Activated CD4-positive, alpha-beta memory T cell treated with anti-CD3 and anti-CD28 coated beads, Interleukin-2, amount 10 ng/mL, durations not matched to agents 7 days and 5 days (primary cell): ENCODE results near the gene RRAS2. TPM values are rescaled to one million over a fixed set of nuclear protein-coding genes. Genes with fewer than 3 reads are reported as not detected.

Experiments
- CTCF ChIA-PET: fragments of 350-600 bp; sonication (Branson Sonifier 250); formaldehyde crosslinking; loops from one replicate; lab custom pipeline; 2021; ENCODE audit warnings: antibody characterized with exemption, inconsistent platforms; lab: Charles Lee
- POLR2A ChIA-PET: fragments of 350-600 bp; sonication (Branson Sonifier 250); formaldehyde crosslinking; loops from one replicate; lab custom pipeline; 2021; ENCODE audit warnings: antibody characterized with exemption; lab: Charles Lee
- DNase-seq: peaks from one replicate; pipeline ENCODE4 v3.0.0-alpha.2; 2020
- H3K27ac Mint-ChIP-seq: one replicate; pipeline ENCODE4 v1.8.0; 2021; ENCODE audit warnings: mild to moderate bottlenecking, mixed read lengths
- H3K27me3 Mint-ChIP-seq: one replicate; pipeline ENCODE4 v1.8.0; 2021; ENCODE audit warnings: mixed read lengths
- H3K36me3 Mint-ChIP-seq: one replicate; pipeline ENCODE4 v1.8.0; 2021; ENCODE audit warnings: low read depth, mixed read lengths
- H3K4me1 Mint-ChIP-seq: one replicate; pipeline ENCODE4 v1.8.0; 2021; ENCODE audit warnings: mixed read lengths
- H3K4me3 Mint-ChIP-seq: one replicate; pipeline ENCODE4 v1.8.0; 2021; ENCODE audit warnings: mild to moderate bottlenecking, mixed read lengths
- H3K9me3 Mint-ChIP-seq: one replicate; pipeline ENCODE4 v1.8.0; 2021; ENCODE audit warnings: mixed read lengths
- total RNA-seq, 2 experiments: library from RNA; stranded (reverse); gene quantifications; one replicate each; pipeline ENCODE4 v1.2.3, GENCODE V29; 2021

RRAS2 gene
- total RNA-seq, 2 experiments from 2014 or later = 55.7 to 58.5 TPM

DNA sequence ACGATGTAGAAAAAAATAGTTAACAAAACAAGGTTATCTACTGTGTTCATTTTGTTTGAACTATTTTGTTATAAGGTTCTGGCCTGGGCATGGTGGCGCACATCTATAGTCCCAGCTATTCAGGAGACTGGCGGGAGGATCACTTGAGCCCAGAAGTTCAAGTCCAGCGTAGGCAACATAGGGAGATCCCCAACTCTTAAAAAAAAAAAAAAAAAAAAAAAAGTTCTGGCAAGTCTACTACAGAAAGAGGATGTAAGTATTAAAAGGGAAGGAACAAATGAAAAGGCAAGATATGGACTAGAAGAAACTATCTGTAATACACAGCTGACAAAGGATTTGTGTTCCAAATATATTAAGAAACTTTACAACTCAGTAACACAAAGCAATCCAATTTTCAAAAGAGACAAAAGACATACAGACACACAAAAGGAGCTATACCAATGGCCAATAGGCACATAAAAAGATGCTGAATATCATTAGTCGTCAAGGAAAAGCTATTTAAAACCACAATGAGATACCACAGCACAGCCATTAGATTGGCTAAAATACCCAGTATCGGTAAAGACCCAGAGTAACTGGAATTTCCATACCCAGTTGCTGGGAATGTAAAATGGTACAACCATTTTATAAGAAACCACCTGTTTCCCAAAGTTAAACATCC lies 27.4 kb downstream of the RRAS2 start:
- Mint-ChIP-seq H3K9me3 (peaks cover 22% of the 10 kb centered on the region), H3K27me3 (no peaks in the 10 kb centered on the region), H3K4me1 (peaks cover 35% of the 10 kb centered on the region), H3K27ac (no peak overlapping the region), H3K36me3 (peaks cover 37% of the 10 kb centered on the region), H3K4me3 (no peak overlapping the region)
- DNase-seq = no peak
- ChIA-PET POLR2A (no interaction called here), CTCF (interaction anchor here (0.6 to 1.5 kb wide), 2 partner anchors 9 to 210 kb away, joined by 3 read pairs; no protein-coding TSS in a partner anchor)

DNA sequence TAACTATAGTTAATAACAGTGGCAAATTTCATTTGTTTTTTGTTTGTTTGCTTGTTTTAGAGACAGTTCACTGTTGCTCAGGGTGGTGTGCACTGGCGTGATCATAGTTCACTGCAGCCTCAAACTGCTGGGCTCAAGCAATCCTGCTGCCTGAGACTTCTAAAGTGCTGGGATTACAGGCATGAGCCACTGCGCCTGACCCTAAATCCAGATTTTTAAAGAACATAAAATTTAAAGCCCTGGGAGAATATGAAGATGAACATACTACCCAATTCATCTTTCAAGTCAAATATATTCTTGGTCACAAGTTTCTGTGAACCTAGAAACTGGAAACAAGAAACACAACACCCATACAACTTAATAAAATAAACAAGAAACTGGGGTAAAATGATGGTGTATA lies 28.1 kb downstream of the RRAS2 start:
- ChIA-PET POLR2A (interaction anchor here (1.5 kb wide), 1 partner anchor 11 kb away, joined by 3 read pairs; no protein-coding TSS in a partner anchor), CTCF (interaction anchor here (1.5 kb wide), 1 partner anchor 10 kb away, joined by 3 read pairs; no protein-coding TSS in a partner anchor)
- peaks cover 33% of the 10 kb centered on the region for H3K4me1 Mint-ChIP-seq
- H3K27me3 Mint-ChIP-seq = no peaks in the 10 kb centered on the region
- H3K4me3 Mint-ChIP-seq = no peak overlapping the region
- no peak overlapping the region for H3K27ac Mint-ChIP-seq
- peaks cover 15% of the 10 kb centered on the region for H3K9me3 Mint-ChIP-seq
- H3K36me3 Mint-ChIP-seq = peaks cover 30% of the 10 kb centered on the region
- no peak for DNase-seq

DNA sequence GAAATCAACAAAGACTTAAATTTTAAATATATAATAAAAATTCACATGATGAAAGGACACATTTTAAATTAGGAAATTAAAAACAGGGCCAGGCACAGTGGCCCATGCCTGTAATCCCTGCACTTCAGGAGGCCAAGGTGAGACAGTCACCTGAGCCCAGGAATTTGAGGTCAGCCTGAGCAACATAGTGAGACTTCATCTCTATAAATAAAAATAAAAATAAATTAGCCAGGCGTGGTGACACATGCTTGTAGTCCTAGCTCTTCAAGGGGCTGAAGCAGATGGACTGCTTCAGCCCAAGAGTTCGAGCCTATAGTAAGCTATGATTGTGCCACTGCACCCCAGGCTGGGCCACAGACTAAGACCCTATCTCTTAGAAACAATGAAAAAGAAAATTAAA lies 29.3 kb downstream of the RRAS2 start:
- no peak overlapping the region for H3K27ac Mint-ChIP-seq
- H3K27me3 Mint-ChIP-seq = no peaks in the 10 kb centered on the region
- peaks cover 28% of the 10 kb centered on the region for H3K4me1 Mint-ChIP-seq
- no peak overlapping the region for H3K4me3 Mint-ChIP-seq
- peaks cover 4% of the 10 kb centered on the region for H3K9me3 Mint-ChIP-seq
- ChIA-PET POLR2A (interaction anchor here (0.6 to 1.6 kb wide), 4 partner anchors 9 to 14 kb away, joined by 3 to 6 read pairs (median 3); no protein-coding TSS in a partner anchor), CTCF (interaction anchor here (0.9 kb wide), 1 partner anchor 645 kb away, joined by 3 read pairs; no protein-coding TSS in a partner anchor)
- H3K36me3 Mint-ChIP-seq = peaks cover 22% of the 10 kb centered on the region
- DNase-seq = no peak

DNA sequence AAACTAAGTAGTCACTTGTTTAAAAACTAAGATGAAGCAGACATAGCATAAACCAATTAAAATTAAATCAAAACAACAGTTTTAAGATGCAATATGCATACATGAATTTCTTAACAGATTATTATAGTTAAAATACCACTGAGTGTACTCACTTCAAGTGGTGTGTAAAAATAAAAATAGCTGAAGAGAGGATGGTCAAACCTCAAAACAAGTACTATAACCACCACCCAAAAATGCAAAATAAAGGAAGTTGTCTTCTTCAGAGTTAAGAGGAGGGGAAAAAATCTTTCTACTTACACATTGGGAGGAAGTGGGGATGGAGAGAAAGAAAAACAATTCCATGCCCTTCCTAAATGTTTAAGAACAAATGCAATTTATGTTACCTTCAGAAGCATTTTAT lies 31.9 kb downstream of the RRAS2 start:
- DNase-seq = no peak
- ChIA-PET CTCF (no interaction called here), POLR2A (no interaction called here)
- Mint-ChIP-seq H3K9me3 (no peaks in the 10 kb centered on the region), H3K36me3 (peaks cover 34% of the 10 kb centered on the region), H3K4me1 (peaks cover 41% of the 10 kb centered on the region), H3K27me3 (no peaks in the 10 kb centered on the region), H3K4me3 (no peak overlapping the region), H3K27ac (peak overlapping the region; percentile 21)

DNA sequence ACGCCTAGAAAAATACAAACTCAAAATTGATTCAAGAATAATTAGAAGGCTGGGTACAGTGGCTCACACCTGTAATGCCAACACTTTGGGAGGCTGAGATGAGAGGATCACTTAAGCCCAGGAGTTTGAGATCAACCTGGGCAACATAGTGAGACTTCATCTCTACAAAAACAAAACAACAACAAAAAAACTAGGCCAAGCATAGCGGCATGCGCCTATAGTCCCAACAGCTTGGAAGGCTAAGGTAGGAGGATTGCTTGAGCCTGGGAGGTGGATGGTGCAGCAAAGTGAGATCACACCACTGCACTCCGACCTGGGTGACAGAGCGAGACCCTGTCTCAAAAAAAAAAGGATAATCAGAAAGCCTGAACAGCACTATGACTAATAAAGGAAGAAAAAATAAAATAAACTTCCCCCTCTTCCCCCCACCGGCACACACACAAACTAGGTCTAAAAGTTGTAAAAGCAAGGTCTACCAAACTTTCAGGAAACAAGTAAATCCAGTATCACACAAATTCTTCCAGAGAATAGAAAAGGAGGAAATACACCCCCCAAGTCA lies 35.8 kb downstream of the RRAS2 start:
- Mint-ChIP-seq H3K36me3 (peaks cover 35% of the 10 kb centered on the region), H3K27me3 (no peaks in the 10 kb centered on the region), H3K4me3 (no peak overlapping the region), H3K4me1 (peaks cover 70% of the 10 kb centered on the region), H3K27ac (no peak overlapping the region), H3K9me3 (no peaks in the 10 kb centered on the region)
- DNase-seq = no peak
- ChIA-PET POLR2A (no interaction called here), CTCF (no interaction called here)

DNA sequence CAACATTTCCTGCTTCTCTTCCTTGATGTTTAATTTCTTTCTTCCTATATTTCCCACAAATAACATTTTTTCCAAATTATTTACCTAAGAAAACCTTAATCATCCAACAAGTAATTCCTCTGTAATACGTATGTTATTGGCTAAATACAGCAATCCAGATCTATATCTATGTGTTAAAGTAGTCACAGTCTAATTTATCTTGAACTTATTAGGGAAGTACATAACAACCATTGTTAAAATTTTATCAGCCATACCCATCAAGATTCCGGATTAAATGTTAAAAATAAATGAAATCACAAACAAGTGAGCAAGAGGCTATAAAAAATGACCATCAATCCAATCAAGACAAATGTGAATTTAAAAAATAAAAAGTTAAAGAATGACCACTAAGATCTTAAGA lies 36.5 kb downstream of the RRAS2 start:
- H3K4me3 Mint-ChIP-seq = no peak overlapping the region
- H3K4me1 Mint-ChIP-seq = peaks cover 73% of the 10 kb centered on the region
- H3K27ac Mint-ChIP-seq = no peak overlapping the region
- ChIA-PET CTCF (interaction anchor here (1.4 kb wide), 1 partner anchor 22 kb away, joined by 3 read pairs; no protein-coding TSS in a partner anchor), POLR2A (no interaction called here)
- peaks cover 32% of the 10 kb centered on the region for H3K36me3 Mint-ChIP-seq
- DNase-seq = no peak
- H3K27me3 Mint-ChIP-seq = no peaks in the 10 kb centered on the region
- no peaks in the 10 kb centered on the region for H3K9me3 Mint-ChIP-seq

DNA sequence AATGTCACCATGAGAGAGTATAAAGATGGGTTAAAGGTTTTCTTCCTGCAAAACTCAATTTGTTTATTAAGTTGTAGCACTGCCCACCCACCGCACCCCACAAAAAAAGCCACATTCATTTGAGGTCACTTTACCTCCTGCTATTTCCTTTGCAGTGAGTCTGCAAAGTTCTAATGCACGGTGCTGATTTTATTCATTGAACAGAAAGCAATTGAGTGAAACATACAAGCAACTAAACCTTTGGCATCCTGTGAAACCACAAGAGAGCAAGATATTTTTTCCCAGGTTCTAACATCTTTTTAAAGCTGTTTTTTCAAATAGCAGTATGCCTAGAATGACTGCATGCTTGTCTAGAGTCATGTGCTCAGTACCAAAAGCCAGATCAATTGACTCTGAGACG lies 39.0 kb downstream of the RRAS2 start:
- peak overlapping the region; percentile 15 for H3K4me3 Mint-ChIP-seq
- POLR2A ChIA-PET = interaction anchor here (0.8 to 2.1 kb wide), 10 partner anchors 9 to 571 kb away, joined by 3 to 9 read pairs (median 4); no protein-coding TSS in a partner anchor
- peaks cover 32% of the 10 kb centered on the region for H3K36me3 Mint-ChIP-seq
- H3K9me3 Mint-ChIP-seq = peaks cover 2% of the 10 kb centered on the region
- CTCF ChIA-PET = interaction anchor here (0.7 to 1.7 kb wide), 10 partner anchors 12 to 588 kb away, joined by 3 to 9 read pairs (median 4); no protein-coding TSS in a partner anchor
- no peaks in the 10 kb centered on the region for H3K27me3 Mint-ChIP-seq
- DNase-seq = peak; percentile 81
- peaks cover 67% of the 10 kb centered on the region for H3K4me1 Mint-ChIP-seq
- peak overlapping the region; percentile 59 for H3K27ac Mint-ChIP-seq

DNA sequence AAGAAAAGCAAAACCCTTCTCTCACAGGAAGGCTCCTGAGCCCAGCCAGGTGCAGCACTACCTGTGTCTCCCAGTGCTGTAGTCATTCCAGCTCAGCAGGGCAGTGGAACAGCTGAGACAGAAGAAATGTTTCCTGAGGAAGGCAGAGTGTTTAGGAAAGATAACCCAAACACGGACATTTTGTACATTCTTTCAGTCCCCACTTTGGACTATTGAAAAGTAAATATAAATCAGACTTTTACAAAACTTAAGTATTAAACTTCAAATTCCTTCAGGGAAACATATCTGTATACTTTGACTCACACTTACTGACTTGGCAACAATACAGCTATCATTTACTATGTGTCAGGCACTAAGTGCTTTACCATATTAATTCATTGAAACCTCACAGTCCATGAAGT lies 40.4 kb downstream of the RRAS2 start:
- no peak for DNase-seq
- peaks cover 28% of the 10 kb centered on the region for H3K36me3 Mint-ChIP-seq
- no peak overlapping the region for H3K4me3 Mint-ChIP-seq
- no peak overlapping the region for H3K27ac Mint-ChIP-seq
- peaks cover 2% of the 10 kb centered on the region for H3K9me3 Mint-ChIP-seq
- H3K4me1 Mint-ChIP-seq = peaks cover 67% of the 10 kb centered on the region
- CTCF ChIA-PET = interaction anchor here (2.8 kb wide), 1 partner anchor 10 kb away, joined by 19 read pairs; no protein-coding TSS in a partner anchor
- POLR2A ChIA-PET = interaction anchor here (0.6 to 1.3 kb wide), 2 partner anchors 12 to 131 kb away, joined by 3 read pairs; no protein-coding TSS in a partner anchor
- H3K27me3 Mint-ChIP-seq = no peaks in the 10 kb centered on the region

DNA sequence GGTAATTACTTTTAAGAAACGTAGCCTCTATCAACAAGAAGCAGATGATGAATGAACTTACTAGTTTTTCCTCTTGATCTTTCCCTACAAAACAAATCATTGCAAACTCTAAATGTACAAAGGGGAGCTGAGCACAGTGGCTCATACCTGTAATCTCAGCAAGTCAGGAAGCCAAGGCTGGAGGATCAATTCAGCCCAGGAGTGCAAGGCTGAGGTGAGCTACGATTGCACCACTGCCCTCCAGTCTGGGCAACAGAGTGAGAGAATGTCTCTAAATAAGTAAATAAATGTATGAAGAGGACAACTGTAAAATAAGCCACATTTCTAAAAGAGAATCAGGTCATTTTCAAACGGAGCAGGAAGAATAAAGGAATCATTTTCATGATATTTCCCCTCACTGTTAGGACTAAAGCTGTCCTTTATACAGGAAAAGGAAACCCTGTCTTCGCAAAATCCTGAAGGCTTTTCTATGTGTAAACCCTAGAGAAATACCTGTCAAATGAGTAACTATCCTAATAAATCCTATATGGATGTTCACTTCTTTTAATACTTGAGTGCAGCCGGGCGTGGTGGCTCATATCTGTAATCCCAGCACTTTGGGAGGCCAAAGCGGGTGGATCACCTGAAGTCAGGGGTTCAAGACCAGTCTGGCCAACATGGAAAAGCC lies 41.2 kb downstream of the RRAS2 start:
- Mint-ChIP-seq H3K9me3 (peaks cover 2% of the 10 kb centered on the region), H3K4me1 (peaks cover 68% of the 10 kb centered on the region), H3K27ac (no peak overlapping the region), H3K36me3 (peaks cover 21% of the 10 kb centered on the region), H3K27me3 (no peaks in the 10 kb centered on the region), H3K4me3 (no peak overlapping the region)
- ChIA-PET POLR2A (no interaction called here), CTCF (interaction anchor here (1.0 to 2.8 kb wide), 2 partner anchors 9 to 137 kb away, joined by 3 to 19 read pairs; no protein-coding TSS in a partner anchor)
- no peak for DNase-seq

DNA sequence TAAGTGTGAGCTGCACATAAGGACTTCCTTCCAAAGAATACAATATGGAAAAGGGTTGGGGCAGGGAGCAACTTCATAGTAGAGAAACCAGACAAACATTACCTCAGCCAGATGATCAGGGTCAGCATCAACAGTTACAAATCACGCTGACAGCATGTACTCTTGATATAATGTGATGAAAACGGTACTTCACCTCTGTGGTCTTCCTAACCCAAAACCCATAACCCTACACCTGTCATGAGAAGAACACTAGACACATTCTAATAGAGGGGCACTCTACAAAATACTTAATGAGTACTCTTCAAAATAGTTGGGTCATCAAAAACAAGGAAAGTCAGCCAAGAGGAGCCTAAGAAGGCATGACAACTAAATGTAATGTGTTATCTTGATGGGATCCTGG lies 43.9 kb downstream of the RRAS2 start:
- Mint-ChIP-seq H3K4me3 (no peak overlapping the region), H3K27ac (no peak overlapping the region), H3K9me3 (peaks cover 2% of the 10 kb centered on the region), H3K4me1 (peaks cover 53% of the 10 kb centered on the region), H3K27me3 (no peaks in the 10 kb centered on the region), H3K36me3 (peaks cover 5% of the 10 kb centered on the region)
- CTCF ChIA-PET = interaction anchor here (0.8 to 1.1 kb wide), 3 partner anchors 13 to 140 kb away, joined by 3 to 4 read pairs (median 3); no protein-coding TSS in a partner anchor
- POLR2A ChIA-PET = interaction anchor here (1.0 kb wide), 1 partner anchor 15 kb away, joined by 3 read pairs; no protein-coding TSS in a partner anchor
- DNase-seq = no peak

DNA sequence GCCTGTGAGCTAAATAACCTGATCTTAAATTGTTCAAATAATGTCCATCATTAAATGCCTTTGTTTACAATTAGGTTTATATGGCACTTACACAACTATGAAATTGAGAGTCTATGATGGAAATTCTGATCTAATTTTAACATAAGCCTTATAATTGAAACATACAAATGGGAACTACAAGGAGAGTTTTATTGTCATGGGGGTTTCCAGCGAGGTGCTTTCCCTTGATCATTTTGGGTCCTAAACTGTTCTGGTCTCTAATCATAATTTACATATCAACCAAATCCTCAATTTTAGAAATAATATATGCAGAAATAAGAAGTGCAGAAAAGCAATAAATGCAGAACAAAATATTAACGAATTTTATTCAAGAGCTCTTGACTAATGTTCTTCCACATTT lies 44.9 kb downstream of the RRAS2 start:
- Mint-ChIP-seq H3K36me3 (peaks cover 5% of the 10 kb centered on the region), H3K4me1 (peaks cover 45% of the 10 kb centered on the region), H3K4me3 (no peak overlapping the region), H3K27me3 (no peaks in the 10 kb centered on the region), H3K27ac (no peak overlapping the region), H3K9me3 (peaks cover 2% of the 10 kb centered on the region)
- no peak for DNase-seq
- POLR2A ChIA-PET = interaction anchor here (1.3 kb wide), 1 partner anchor 11 kb away, joined by 4 read pairs; no protein-coding TSS in a partner anchor
- CTCF ChIA-PET = interaction anchor here (0.6 to 1.5 kb wide), 4 partner anchors 9 to 150 kb away, joined by 3 to 5 read pairs (median 3); no protein-coding TSS in a partner anchor

DNA sequence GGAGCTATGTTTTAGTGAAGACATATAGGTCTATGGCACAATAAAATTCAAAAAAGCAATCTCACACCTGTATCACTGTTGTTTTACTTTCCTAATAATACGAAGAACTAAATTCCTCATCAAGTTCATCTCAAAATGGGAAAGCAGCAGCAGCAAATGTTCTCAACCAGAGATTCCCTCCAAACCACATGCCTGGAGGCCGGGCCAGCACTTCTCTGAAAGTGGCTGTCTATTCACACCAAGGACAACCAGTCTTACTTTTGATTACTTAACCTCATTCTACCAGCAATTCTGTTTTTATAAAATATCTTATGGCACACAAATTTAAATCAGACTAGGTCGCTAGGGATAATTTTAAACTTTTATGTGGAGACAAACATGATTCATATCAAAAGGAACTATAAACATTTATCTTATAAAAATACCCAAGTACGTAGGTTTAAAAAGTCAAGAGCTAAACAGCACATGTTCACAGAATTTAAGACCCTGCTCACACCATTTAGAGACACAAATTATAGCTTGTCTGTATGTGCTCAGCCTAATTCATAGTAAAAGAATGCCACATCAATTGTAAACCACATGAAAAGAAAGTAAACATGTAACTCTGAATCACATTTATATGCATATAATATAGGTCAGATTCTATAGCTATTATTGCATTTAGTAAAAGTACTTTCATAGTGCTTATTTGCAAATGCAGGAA lies 46.1 kb downstream of the RRAS2 start:
- Mint-ChIP-seq H3K36me3 (peaks cover 5% of the 10 kb centered on the region), H3K9me3 (peaks cover 2% of the 10 kb centered on the region), H3K27ac (no peak overlapping the region), H3K4me3 (no peak overlapping the region), H3K27me3 (no peaks in the 10 kb centered on the region), H3K4me1 (peaks cover 35% of the 10 kb centered on the region)
- DNase-seq = no peak
- ChIA-PET POLR2A (no interaction called here), CTCF (interaction anchor here (0.6 to 1.5 kb wide), 7 partner anchors 8 to 594 kb away, joined by 3 to 6 read pairs (median 4); no protein-coding TSS in a partner anchor)
